Effector memory CD4-positive, alpha-beta T cell (primary cell): Measurements from ENCODE around the gene RAN.
"Not testable (repeated sequence)": the region's sequence is repeated elsewhere in the genome, so short reads cannot be mapped to it uniquely, and the experiment has no call there.

Experiments
- DNase-seq, 3 donors: peaks; one replicate each; pipeline ENCODE4 v3.0.0-alpha.2; 2020
- H3K27ac ChIP-seq: 2 replicates; pipeline ENCODE4 v1.7.0; 2013; ENCODE audit warnings: mild to moderate bottlenecking, low read length, moderate library complexity; ENCODE audit not compliant: insufficient read depth, poor library complexity, severe bottlenecking
- H3K27me3 ChIP-seq: replicated peaks from 2 replicates; pipeline ENCODE4 v1.7.0; 2013; ENCODE audit warnings: mild to moderate bottlenecking, low read length; ENCODE audit not compliant: insufficient read depth, control insufficient read depth, poor library complexity, severe bottlenecking
- H3K36me3 ChIP-seq: 2 replicates; pipeline ENCODE4 v1.7.0; 2013; ENCODE audit warnings: mild to moderate bottlenecking, low read length, moderate library complexity; ENCODE audit not compliant: control insufficient read depth, insufficient read depth
- H3K4me1 ChIP-seq: 2 replicates; pipeline ENCODE4 v1.7.0; 2013; ENCODE audit warnings: low read length, mild to moderate bottlenecking; ENCODE audit not compliant: control insufficient read depth, insufficient read depth, poor library complexity, severe bottlenecking
- H3K4me3 ChIP-seq: 2 replicates; pipeline ENCODE4 v1.7.0; 2013; ENCODE audit warnings: low read length, low read depth, mild to moderate bottlenecking; ENCODE audit not compliant: insufficient read depth, poor library complexity, severe bottlenecking
- H3K9me3 ChIP-seq: 2 replicates; pipeline ENCODE4 v1.7.0; 2013; ENCODE audit warnings: mild to moderate bottlenecking, low read length, moderate library complexity; ENCODE audit not compliant: control insufficient read depth

Gene RAN

DNA sequence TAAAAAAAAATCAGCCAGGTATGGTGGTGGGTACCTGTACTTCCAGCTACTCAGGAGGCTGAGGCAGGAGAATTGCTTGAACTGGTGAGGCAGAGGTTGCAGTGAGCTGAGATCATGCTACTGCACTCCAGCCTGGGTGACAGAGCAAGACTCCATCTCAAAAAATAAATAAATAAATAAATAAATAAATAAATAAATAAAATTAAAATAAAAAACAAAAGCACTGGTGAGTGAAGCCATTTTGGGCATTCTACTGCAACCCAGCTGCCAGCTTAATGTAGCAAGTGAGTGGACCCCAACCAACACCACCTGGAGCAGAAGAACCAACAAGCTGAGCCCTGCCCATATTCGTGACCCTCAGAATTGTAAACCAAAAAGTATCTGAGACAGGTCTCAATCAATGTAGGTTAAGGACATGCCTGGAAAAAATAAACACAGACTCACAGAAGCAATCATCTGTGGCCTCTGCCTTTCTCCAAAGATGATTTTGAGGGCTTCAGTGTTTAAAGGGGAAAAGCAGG, 23.0 kb upstream of the RAN start:
- H3K36me3 ChIP-seq, H3K27ac ChIP-seq: not testable (repeated sequence)

DNA sequence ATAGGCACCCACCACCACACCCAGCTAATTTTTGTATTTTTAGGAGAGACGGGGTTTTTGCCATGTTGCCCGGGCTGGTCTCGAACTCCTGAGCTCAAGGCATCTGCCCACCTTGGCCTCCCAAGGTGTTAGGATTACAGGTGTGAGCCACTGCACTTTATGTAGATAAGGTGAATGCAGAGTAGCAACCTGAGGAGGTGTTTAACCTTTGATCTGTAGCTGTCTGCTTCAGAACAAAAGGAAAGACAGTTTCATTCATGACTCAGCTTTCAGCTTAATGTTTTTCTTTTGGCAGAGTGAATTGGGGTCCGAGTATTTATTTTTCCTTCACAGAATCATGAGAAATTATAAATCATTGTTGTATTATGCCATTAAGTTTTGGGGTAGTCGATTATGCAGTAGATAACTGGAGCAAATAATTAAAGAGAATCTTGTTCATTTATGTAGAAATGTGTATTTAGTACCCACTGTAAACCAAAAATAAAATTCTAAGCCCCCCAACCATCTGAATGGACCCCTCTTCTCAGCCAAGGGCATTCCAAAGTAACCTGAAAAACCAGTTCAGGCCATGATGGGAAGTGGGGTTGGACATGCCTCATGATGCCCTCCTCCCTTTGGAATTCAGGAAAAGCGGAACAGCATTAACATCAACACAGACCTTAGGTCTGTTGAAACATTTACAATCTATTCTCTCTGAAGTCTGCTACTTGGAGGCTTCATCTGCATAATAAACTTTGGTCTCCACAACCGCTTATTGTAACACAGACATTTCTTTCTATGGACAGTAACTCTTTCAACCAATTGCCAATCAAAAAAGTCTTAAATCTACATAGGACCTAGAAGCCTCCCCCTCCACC, 22.1 kb upstream of the RAN start:
- Histone ChIP-seq H3K4me1 (no peaks in the 10 kb centered on the region), H3K36me3 (no peaks in the 10 kb centered on the region), H3K4me3 (no peak overlapping the region), H3K27ac (no peak overlapping the region), H3K9me3 (no peaks in the 10 kb centered on the region), H3K27me3 (no peaks in the 10 kb centered on the region)
- no peak for DNase-seq

More for the DNA sequence above, 23.0 kb upstream of the RAN start:
- not testable (repeated sequence) for DNase-seq, H3K4me3 ChIP-seq, H3K27me3 ChIP-seq, H3K4me1 ChIP-seq, H3K9me3 ChIP-seq

DNA sequence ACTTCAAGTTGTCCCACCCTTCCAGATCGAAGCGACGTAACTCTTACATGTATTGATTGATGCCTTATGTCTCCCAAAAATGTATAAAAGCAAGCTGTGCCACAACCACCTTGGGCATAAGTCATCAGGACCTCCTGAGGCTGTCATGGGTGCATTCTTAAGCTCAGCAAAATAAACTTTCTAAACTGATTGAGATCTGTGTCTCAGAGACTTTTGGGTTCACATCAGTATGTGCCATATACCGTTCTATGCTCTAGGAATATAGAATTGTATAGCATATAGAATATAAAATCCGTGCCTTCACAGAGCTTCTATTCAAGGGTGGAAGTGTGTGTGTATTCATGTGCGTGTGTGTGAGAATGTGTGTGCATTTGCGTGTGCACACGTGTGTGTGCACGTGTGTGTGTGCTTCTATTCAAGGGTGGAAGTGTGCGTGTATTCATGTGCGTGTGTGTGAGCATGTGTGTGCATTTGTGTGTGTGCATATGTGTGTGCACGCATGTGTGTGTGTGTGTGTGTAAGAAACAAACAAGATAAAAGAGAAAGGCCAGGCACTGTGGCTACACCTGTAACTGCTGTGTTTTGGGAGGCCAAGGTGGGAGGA, 21.3 kb upstream of the RAN start:
- Histone ChIP-seq H3K4me3 (no peak overlapping the region), H3K36me3 (no peaks in the 10 kb centered on the region), H3K4me1 (no peaks in the 10 kb centered on the region), H3K27me3 (no peaks in the 10 kb centered on the region), H3K27ac (no peak overlapping the region), H3K9me3 (no peaks in the 10 kb centered on the region)
- DNase-seq, result no peak

DNA sequence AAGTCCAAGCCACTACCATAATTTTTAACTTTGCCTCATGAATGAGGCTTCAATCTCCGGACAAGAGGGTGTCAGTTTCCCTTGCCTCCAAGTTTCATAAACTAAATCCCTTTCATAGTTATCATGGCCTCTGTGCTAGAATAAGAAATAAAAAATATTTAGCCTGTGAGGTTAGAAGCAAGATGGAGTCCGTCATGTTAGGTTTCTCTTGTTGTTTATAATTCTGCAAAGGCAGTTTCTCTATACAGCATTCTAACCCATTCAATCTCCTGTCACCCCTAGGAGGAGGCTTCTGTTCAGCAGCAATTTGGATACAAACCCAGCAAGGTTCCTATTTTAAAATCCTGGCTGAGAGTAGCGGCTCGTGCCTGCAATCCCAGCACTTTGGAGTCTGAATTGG, 15.8 kb upstream of the RAN start:
- no peaks in the 10 kb centered on the region for H3K4me1 ChIP-seq
- no peak overlapping the region for H3K4me3 ChIP-seq
- H3K27ac ChIP-seq, result no peak overlapping the region
- H3K9me3 ChIP-seq, result no peaks in the 10 kb centered on the region
- no peak for DNase-seq
- H3K36me3 ChIP-seq, result no peaks in the 10 kb centered on the region
- no peaks in the 10 kb centered on the region for H3K27me3 ChIP-seq

DNA sequence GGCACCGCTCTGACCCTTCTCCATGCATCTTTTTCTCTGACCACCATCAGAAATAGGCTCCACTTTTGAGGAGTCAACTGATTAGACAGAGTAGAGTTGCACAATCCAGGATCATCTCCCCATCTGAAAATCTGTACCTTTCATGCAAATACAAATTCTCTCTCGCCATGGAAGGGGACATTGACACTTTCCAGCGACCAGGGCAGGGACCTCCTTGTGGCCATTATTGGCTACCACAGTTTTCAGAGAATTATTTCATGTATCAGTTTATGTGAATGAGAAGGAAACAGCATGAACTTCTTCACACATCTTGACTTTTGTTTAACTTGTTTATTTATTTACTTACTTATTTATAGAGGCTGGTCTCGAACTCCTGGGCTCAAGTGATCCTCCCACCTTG, 13.8 kb upstream of the RAN start:
- H3K4me3 ChIP-seq, result no peak overlapping the region
- DNase-seq, result no peak
- no peak overlapping the region for H3K27ac ChIP-seq
- no peaks in the 10 kb centered on the region for H3K9me3 ChIP-seq
- H3K4me1 ChIP-seq, result no peaks in the 10 kb centered on the region
- no peaks in the 10 kb centered on the region for H3K27me3 ChIP-seq
- H3K36me3 ChIP-seq, result no peaks in the 10 kb centered on the region

DNA sequence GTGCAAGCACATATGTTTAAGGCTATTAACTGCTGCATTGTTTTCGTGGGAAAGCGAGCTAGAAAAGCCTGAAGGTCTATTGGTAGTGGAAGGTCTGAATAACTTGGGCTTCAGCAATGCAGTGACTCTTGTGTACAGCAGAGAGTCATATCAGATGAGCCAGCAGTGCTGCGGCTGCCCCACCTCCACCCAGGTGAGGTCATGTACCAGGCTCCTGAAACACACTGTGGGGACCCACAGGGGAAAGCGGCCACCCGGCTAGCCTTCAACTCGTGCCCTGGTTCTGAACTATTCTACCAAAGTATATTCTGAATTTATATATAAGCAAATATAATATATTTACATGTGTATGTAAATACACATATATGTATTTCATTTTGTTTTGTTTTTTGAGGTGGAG, 12.7 kb upstream of the RAN start:
- Histone ChIP-seq H3K9me3 (no peaks in the 10 kb centered on the region), H3K36me3 (no peaks in the 10 kb centered on the region), H3K4me3 (no peak overlapping the region), H3K27ac (no peak overlapping the region), H3K27me3 (no peaks in the 10 kb centered on the region), H3K4me1 (no peaks in the 10 kb centered on the region)
- DNase-seq, result no peak

DNA sequence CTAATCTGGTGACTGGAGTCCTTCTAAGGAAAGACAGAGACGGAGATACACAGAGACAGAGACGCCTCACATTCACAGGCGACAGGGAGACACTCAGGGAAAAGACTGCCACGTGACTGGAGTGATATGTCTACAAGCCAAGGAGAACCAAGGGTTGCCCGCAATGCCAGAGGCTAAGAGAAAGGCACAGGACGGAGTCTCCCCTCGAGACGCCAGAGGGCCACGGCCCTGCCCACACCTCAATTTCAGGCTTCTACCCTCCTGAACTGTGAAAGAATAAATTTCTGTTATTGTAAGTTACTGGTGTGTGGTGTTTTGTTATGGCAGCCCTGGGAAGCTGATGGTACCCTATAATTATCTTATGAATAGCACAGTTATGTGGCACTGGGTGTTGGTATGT, 11.6 kb upstream of the RAN start:
- Histone ChIP-seq H3K9me3 (no peaks in the 10 kb centered on the region), H3K27ac (no peak overlapping the region), H3K4me1 (no peaks in the 10 kb centered on the region), H3K27me3 (no peaks in the 10 kb centered on the region), H3K4me3 (no peak overlapping the region), H3K36me3 (no peaks in the 10 kb centered on the region)
- no peak for DNase-seq

DNA sequence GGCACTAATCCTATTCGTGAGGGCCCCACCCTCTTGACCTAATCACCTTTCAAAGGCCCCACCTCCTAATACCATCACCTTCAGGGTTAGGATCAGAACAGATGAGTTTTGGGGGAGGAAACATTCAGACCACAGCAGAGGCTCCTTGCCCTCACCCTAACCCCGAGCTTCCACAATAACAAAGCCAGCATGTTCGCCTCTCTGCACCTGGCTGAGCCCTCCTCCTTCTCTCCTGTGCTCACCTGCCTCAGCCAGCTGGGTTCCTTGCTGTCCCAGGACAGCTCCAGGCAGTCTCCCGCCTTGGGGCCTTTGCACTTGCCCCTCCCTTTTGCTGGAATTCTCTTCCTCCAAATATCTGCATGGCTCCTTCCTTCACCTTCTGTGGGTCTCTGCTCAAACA, 9.7 kb upstream of the RAN start:
- Histone ChIP-seq H3K36me3 (no peaks in the 10 kb centered on the region), H3K4me3 (no peak overlapping the region), H3K4me1 (no peaks in the 10 kb centered on the region), H3K9me3 (no peaks in the 10 kb centered on the region), H3K27me3 (no peaks in the 10 kb centered on the region), H3K27ac (no peak overlapping the region)
- no peak for DNase-seq

DNA sequence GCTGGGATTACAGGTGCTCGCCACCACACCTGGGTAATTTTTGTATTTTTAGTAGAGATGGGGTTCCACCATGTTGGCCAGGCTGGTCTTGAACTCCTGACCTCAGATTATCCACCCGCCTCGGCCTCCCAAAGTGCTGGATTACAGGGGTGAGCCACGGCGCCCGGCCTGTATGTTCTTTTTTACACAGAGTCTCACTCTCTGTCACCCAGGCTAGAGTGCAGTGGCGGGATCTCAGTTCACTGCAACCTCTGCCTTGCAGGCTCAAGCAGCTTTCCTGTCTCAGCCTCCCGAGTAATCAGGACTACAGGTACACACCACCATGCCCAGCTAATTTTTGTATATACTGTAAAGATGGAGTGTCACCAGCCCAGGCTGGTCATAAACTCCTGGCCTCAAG, 9.1 kb upstream of the RAN start:
- not testable (repeated sequence) for H3K27me3 ChIP-seq, H3K4me1 ChIP-seq, DNase-seq, H3K4me3 ChIP-seq, H3K27ac ChIP-seq, H3K36me3 ChIP-seq, H3K9me3 ChIP-seq

DNA sequence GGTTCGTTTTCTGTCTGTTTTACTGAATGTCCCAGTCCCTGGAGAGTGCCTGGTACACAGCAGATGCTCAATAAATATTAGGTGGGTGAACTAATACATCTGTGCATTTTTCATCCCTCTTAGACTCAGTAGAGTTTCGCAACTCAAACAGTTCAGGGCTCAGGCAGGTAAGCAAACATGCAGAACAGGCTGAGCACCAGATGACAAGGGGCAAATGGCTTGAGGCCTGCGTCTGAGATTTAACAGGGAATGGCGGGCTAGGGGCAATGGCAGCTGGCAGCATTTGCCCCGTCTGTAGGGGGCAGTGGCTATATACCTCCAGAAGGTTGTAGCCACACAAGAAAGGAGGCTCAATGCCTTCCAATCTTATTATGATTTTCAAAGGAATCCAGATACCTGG, 8.6 kb upstream of the RAN start:
- Histone ChIP-seq H3K4me1 (peaks cover 8% of the 10 kb centered on the region), H3K27me3 (no peaks in the 10 kb centered on the region), H3K36me3 (no peaks in the 10 kb centered on the region), H3K27ac (no peak overlapping the region), H3K9me3 (no peaks in the 10 kb centered on the region), H3K4me3 (no peak overlapping the region)
- no peak for DNase-seq
